A549 (cell line): ENCODE results near the gene GNPTG. TPM values are rescaled to one million over a fixed set of nuclear protein-coding genes. Genes with fewer than 3 reads are reported as not detected.

ENCODE experiments used
- ATAC-seq, 2 experiments: fragments of 200-7000 bp in 1 of 2; fragments of >200 bp in 1 of 2; cut with Nextera tagmentation in 1 of 2; cut with Tn5 transposase in 1 of 2; 3 replicates each; pipeline versions ENCODE4 v1.8.0 to v1.9.1; 2018 to 2020; ENCODE audit warnings: mild to moderate bottlenecking in 1 of 2, moderate library complexity in 1 of 2
- CTCF ChIA-PET: fragments of 300-600 bp; sonication (Branson Sonifier 250); formaldehyde crosslinking; extraction: SDS; loops from one replicate; lab custom pipeline; 2021; ENCODE audit warnings: antibody characterized with exemption, inconsistent platforms; lab: Yijun Ruan, JAX
- POLR2A ChIA-PET: fragments of 350-600 bp; formaldehyde crosslinking; extraction: SDS; loops from one replicate; lab custom pipeline; 2021; ENCODE audit warnings: antibody characterized with exemption, inconsistent platforms; lab: Yijun Ruan, JAX
- DNase-seq, 2 experiments: peaks; one replicate each; pipeline versions ENCODE4 v3.0.0 to v3.0.0-alpha.2; 2011 to 2016; ENCODE audit warnings: low read depth in 1 of 2, low spot score in 1 of 2
- FAIRE-seq: peaks from 2 replicates; lab custom pipeline; 2011; peaks lifted over from hg19 to GRCh38; lab: Jason Lieb, UNC
- H3K27ac ChIP-seq, 2 experiments: fragments of >200 bp; sonication (Bioruptor Twin); formaldehyde crosslinking; 3 replicates each; pipeline ENCODE4 v1.5.1; 2016 to 2017
- H3K4me1 ChIP-seq: fragments of >200 bp; sonication (Bioruptor Twin); formaldehyde crosslinking; 3 replicates; pipeline ENCODE4 v1.6.1; 2016
- H3K4me2 ChIP-seq: fragments of >200 bp; sonication (Bioruptor Twin); formaldehyde crosslinking; 3 replicates; pipeline ENCODE4 v1.6.1; 2016
- H3K4me3 ChIP-seq: fragments of >200 bp; sonication (Bioruptor Twin); formaldehyde crosslinking; 3 replicates; pipeline ENCODE4 v1.5.1; 2016
- H3K9me3 ChIP-seq: fragments of >200 bp; sonication (Bioruptor Twin); formaldehyde crosslinking; 3 replicates; pipeline ENCODE4 v1.6.1; 2016
- BCL3 ChIP-seq: fragments of >200 bp; sonication (Bioruptor Twin); formaldehyde crosslinking; IDR thresholded peaks from 3 replicates; pipeline ENCODE4 v1.6.1; 2016
- CEBPB ChIP-seq, 2 experiments: fragments of >200 bp in 1 of 2; sonication (Bioruptor Twin) in 1 of 2; formaldehyde crosslinking in 1 of 2; IDR thresholded peaks; 2 replicates each; pipeline ENCODE4 v1.6.1; 2012 to 2016
- CHD2 ChIP-seq: fragments of 150-350 bp; IDR thresholded peaks from 2 replicates; pipeline ENCODE4 v1.6.1; 2014; ENCODE audit warnings: low read length; ENCODE audit not compliant: partially characterized antibody
- E2F6 ChIP-seq: IDR thresholded peaks from 2 replicates; pipeline ENCODE4 v1.6.1; 2012; ENCODE audit warnings: low read depth, borderline replicate concordance
- EHMT2 ChIP-seq: fragments of 200-600 bp; sonication (generic); IDR thresholded peaks from 2 replicates; pipeline ENCODE4 v1.6.1; 2016; ENCODE audit warnings: antibody characterized with exemption, low read depth, mild to moderate bottlenecking, moderate library complexity
- EP300 ChIP-seq, 2 experiments: fragments of >200 bp; sonication (Bioruptor Twin); formaldehyde crosslinking; IDR thresholded peaks; 2 replicates in 1 of 2; 3 replicates in 1 of 2; pipeline ENCODE4 v1.6.1; 2016 to 2017
- FOSL2 ChIP-seq, 2 experiments: fragments of 450-650 bp in 1 of 2; fragments of >200 bp in 1 of 2; sonication (Bioruptor Twin) in 1 of 2; formaldehyde crosslinking; IDR thresholded peaks; 2 replicates each; pipeline versions ENCODE4 v1.5.0 to v1.6.1; 2016 to 2020; ENCODE audit warnings: mild to moderate bottlenecking in 1 of 2, moderate library complexity in 1 of 2
- JUNB ChIP-seq: fragments of >200 bp; sonication (Bioruptor Twin); formaldehyde crosslinking; IDR thresholded peaks from 2 replicates; pipeline ENCODE4 v1.6.1; 2016
- KDM1A ChIP-seq: fragments of 200-600 bp; sonication (generic); IDR thresholded peaks from 2 replicates; pipeline ENCODE4 v1.6.1; 2016; ENCODE audit warnings: low read depth, mild to moderate bottlenecking
- KDM5A ChIP-seq: fragments of 200-600 bp; sonication (generic); IDR thresholded peaks from 2 replicates; pipeline ENCODE4 v1.6.1; 2016; ENCODE audit warnings: antibody characterized with exemption, mild to moderate bottlenecking
- MAFK ChIP-seq: fragments of 450-650 bp; IDR thresholded peaks from 2 replicates; pipeline ENCODE4 v1.6.1; 2014; ENCODE audit not compliant: partially characterized antibody
- ZC3H11A ChIP-seq: fragments of 450-650 bp; IDR thresholded peaks from 2 replicates; pipeline ENCODE4 v1.6.1; 2014; ENCODE audit warnings: antibody characterized with exemption, mild to moderate bottlenecking
- ZFP36 ChIP-seq: fragments of 450-650 bp; IDR thresholded peaks from 2 replicates; pipeline ENCODE4 v1.6.1; 2014; ENCODE audit warnings: borderline replicate concordance; ENCODE audit not compliant: partially characterized antibody
- ZNF302 ChIP-seq: fragments of 250-450 bp; sonication (Bioruptor Pico); IDR thresholded peaks from 2 replicates; pipeline ENCODE4 v1.9.0; 2021; ENCODE audit warnings: inconsistent platforms, mild to moderate bottlenecking, moderate library complexity
- WGBS: methylation state at CpG from one replicate; pipeline ENCODE4 v1.1.6; 2017; ENCODE audit errors: missing lambda C conversion rate; 5-methylcytosine and 5-hydroxymethylcytosine counted together
- polyA plus RNA-seq, 4 experiments: library from polyadenylated mRNA; depleted of rRNA in 3 of 4; stranded (reverse); fragments of >200 nt; fragmentation: RNase III in 1 of 4; extraction: RNeasy Plus Mini Kit Qiagen cat#74134 plus additional on column Dnase treatment in 1 of 4; gene quantifications; 2 replicates in 3 of 4; 3 replicates in 1 of 4; pipeline ENCODE4 v1.2.3, GENCODE V29; 2011 to 2017
- TF ChIP-seq, protein P1 (sequence below): fragments of >200 bp; sonication (Bioruptor Twin); formaldehyde crosslinking; IDR thresholded peaks from 2 replicates; pipeline ENCODE4 v1.6.1; 2016
- TF ChIP-seq, protein P2 (sequence below): fragments of 450-650 bp; IDR thresholded peaks from 2 replicates; pipeline ENCODE4 v1.6.1; 2014; ENCODE audit warnings: antibody characterized with exemption
- TF ChIP-seq, protein P3 (sequence below): fragments of 250-450 bp; sonication (Bioruptor Pico); IDR thresholded peaks from 2 replicates; pipeline ENCODE4 v1.5.0; 2020; ENCODE audit warnings: low read depth, mild to moderate bottlenecking, moderate library complexity
- TF ChIP-seq, protein P4 (sequence below): fragments of 200-600 bp; sonication (generic); IDR thresholded peaks from 2 replicates; pipeline ENCODE4 v1.6.1; 2016; ENCODE audit warnings: antibody characterized with exemption, mild to moderate bottlenecking, moderate library complexity
- TF ChIP-seq, protein P5 (sequence below): fragments of 250-450 bp; sonication (Bioruptor Pico); IDR thresholded peaks from 2 replicates; pipeline ENCODE4 v1.5.0; 2021; ENCODE audit warnings: mild to moderate bottlenecking, moderate library complexity, borderline replicate concordance

Gene GNPTG
- polyA plus RNA-seq, 2 of the 4 experiments (the other 2 are of a cell fraction): 23.4 to 24.2 TPM

- no peak for TF ChIP-seq BCL3
- no peak for TF ChIP-seq CEBPB (IDR thresholded peaks at IDR 0.05)
- peak; percentile 86 for TF ChIP-seq MAFK
- TF ChIP-seq, protein P1, sequence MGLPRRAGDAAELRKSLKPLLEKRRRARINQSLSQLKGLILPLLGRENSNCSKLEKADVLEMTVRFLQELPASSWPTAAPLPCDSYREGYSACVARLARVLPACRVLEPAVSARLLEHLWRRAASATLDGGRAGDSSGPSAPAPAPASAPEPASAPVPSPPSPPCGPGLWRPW: no peak
Measured at GRCh38 chr16:1342526-1343427, 9.0 kb upstream of the GNPTG start (continued).

DNA sequence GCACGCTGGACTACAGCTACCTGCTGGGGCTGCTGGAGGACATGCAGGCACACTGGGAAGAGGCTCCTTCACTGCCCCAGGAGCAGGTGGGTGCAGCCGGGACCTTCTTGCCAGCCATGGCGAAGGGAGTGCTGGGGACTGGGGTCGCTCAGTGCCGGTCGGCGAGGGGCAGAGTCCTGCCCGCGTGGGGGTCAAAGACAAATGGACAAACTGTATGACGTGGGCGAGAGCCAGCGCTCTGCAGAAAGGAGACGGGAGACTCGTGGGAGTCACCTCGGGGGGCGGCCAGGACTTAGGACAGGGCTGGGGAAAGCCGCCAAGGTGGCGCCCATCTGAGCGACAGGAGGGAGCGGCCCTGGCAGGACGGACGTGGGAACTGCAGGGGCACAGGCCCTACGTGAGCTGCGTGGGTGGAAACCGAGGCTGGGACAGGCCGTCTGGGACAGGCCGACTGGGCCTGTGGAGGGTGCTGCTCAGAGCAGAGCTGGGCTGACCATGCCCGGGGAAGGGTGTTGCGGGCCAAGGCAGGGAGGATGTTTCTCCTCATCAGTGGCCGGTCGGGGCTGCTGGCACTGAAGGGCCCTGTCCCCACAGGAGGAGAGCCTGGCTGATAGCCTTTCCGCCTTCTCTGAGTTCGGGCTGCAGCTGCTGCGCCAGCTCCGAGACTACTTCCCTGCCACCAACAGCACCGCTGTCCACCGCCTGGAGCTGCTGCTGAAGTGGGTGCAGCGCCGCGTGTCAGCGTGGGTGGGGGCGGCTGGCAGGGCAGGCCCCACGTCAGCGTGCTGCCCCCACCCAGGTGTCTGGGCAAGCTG lies 8.1 kb upstream of the GNPTG start:
- H3K4me3 ChIP-seq: no peak overlapping the region
- POLR2A ChIA-PET: no interaction called here
- 66% methylated on average over 39 of the region's 44 CpGs for WGBS
- no peak overlapping the region for H3K27ac ChIP-seq
- peak overlapping the region; percentile 90 for H3K4me2 ChIP-seq
- TF ChIP-seq, protein P2, sequence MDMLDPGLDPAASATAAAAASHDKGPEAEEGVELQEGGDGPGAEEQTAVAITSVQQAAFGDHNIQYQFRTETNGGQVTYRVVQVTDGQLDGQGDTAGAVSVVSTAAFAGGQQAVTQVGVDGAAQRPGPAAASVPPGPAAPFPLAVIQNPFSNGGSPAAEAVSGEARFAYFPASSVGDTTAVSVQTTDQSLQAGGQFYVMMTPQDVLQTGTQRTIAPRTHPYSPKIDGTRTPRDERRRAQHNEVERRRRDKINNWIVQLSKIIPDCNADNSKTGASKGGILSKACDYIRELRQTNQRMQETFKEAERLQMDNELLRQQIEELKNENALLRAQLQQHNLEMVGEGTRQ: no peak
- no peak for TF ChIP-seq EP300 (IDR thresholded peaks at IDR 0.05)
- TF ChIP-seq E2F6: no peak
- TF ChIP-seq, protein P3, sequence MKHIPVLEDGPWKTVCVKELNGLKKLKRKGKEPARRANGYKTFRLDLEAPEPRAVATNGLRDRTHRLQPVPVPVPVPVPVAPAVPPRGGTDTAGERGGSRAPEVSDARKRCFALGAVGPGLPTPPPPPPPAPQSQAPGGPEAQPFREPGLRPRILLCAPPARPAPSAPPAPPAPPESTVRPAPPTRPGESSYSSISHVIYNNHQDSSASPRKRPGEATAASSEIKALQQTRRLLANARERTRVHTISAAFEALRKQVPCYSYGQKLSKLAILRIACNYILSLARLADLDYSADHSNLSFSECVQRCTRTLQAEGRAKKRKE (CRISPR knock-in tag): no peak
- TF ChIP-seq JUNB: no peak
- TF ChIP-seq, protein P4, sequence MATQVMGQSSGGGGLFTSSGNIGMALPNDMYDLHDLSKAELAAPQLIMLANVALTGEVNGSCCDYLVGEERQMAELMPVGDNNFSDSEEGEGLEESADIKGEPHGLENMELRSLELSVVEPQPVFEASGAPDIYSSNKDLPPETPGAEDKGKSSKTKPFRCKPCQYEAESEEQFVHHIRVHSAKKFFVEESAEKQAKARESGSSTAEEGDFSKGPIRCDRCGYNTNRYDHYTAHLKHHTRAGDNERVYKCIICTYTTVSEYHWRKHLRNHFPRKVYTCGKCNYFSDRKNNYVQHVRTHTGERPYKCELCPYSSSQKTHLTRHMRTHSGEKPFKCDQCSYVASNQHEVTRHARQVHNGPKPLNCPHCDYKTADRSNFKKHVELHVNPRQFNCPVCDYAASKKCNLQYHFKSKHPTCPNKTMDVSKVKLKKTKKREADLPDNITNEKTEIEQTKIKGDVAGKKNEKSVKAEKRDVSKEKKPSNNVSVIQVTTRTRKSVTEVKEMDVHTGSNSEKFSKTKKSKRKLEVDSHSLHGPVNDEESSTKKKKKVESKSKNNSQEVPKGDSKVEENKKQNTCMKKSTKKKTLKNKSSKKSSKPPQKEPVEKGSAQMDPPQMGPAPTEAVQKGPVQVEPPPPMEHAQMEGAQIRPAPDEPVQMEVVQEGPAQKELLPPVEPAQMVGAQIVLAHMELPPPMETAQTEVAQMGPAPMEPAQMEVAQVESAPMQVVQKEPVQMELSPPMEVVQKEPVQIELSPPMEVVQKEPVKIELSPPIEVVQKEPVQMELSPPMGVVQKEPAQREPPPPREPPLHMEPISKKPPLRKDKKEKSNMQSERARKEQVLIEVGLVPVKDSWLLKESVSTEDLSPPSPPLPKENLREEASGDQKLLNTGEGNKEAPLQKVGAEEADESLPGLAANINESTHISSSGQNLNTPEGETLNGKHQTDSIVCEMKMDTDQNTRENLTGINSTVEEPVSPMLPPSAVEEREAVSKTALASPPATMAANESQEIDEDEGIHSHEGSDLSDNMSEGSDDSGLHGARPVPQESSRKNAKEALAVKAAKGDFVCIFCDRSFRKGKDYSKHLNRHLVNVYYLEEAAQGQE: no peak
- TF ChIP-seq ZNF302 (CRISPR knock-in tag): no peak
- no peak for TF ChIP-seq KDM1A
- TF ChIP-seq EHMT2: no peak
- no peak for TF ChIP-seq ZFP36
- TF ChIP-seq, protein P1: no peak
- no peak for TF ChIP-seq FOSL2 (IDR thresholded peaks at IDR 0.05)
- no peak for TF ChIP-seq FOSL2 (CRISPR knock-in tag; IDR thresholded peaks at IDR 0.05)
- TF ChIP-seq ZC3H11A: no peak
- TF ChIP-seq, protein P5, sequence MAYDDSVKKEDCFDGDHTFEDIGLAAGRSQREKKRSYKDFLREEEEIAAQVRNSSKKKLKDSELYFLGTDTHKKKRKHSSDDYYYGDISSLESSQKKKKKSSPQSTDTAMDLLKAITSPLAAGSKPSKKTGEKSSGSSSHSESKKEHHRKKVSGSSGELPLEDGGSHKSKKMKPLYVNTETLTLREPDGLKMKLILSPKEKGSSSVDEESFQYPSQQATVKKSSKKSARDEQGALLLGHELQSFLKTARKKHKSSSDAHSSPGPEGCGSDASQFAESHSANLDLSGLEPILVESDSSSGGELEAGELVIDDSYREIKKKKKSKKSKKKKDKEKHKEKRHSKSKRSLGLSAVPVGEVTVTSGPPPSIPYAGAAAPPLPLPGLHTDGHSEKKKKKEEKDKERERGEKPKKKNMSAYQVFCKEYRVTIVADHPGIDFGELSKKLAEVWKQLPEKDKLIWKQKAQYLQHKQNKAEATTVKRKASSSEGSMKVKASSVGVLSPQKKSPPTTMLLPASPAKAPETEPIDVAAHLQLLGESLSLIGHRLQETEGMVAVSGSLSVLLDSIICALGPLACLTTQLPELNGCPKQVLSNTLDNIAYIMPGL: no peak
- no peak for TF ChIP-seq CHD2
- no peak for TF ChIP-seq KDM5A
- TF ChIP-seq, all 56 proteins: peak for 0
- DNase-seq (no peak), ATAC-seq (peak; percentile 0 to 2; a peak in 3 of 6 replicates), FAIRE-seq (no peak)
- H3K9me3 ChIP-seq: no peaks in the 10 kb centered on the region
- CTCF ChIA-PET: interaction anchor here (0.8 to 9.4 kb wide), 5 partner anchors 7 to 43 kb away, joined by 6 to 78 read pairs (median 18); partner anchors contain the start of gene BAIAP3
- peaks cover 11% of the 10 kb centered on the region for H3K4me1 ChIP-seq
